HL-60 (cell line): ENCODE results near the gene AMFR.

Source experiments
- CTCF ChIP-seq: IDR thresholded peaks from one replicate; pipeline ENCODE4 v1.5.1; 2011; ENCODE audit warnings: low read length, control low read depth, inconsistent platforms; ENCODE audit not compliant: insufficient read depth
- POLR2AphosphoS5 ChIP-seq: IDR thresholded peaks from 2 replicates; pipeline ENCODE4 v1.6.1; 2012; ENCODE audit warnings: low read depth
- REST ChIP-seq: IDR thresholded peaks from 2 replicates; pipeline ENCODE4 v1.6.1; 2012; ENCODE audit warnings: low read depth; ENCODE audit not compliant: insufficient replicate concordance

- TF ChIP-seq CTCF: no peak
- no peak for TF ChIP-seq POLR2AphosphoS5
- no peak for TF ChIP-seq REST
Observed at GRCh38 chr16:56350491-56351405, 74.6 kb downstream of the AMFR start.
